ENCODE results near the gene KCNA10.

The KCNA10 gene

GRCh38 chr1:110476028-110476765 is 42.8 kb downstream of the KCNA10 start:
- no peak for DNase-seq

- DNase-seq, result no peak
Measured at GRCh38 chr1:110475362-110476027, 43.5 kb downstream of the KCNA10 start.

- DNase-seq, result no peak
Measured at GRCh38 chr1:110474444-110474843, 44.5 kb downstream of the KCNA10 start.

- DNase-seq, result no peak
Measured at GRCh38 chr1:110472546-110472945, 46.4 kb downstream of the KCNA10 start.

GRCh38 chr1:110471131-110471530 is 47.8 kb downstream of the KCNA10 start:
- DNase-seq, result no peak

Measured in left hindlimb (tissue), 1 donor.